ENCODE data around the gene RPS14. TPM values are rescaled to one million over a fixed set of nuclear protein-coding genes. Genes with fewer than 3 reads are reported as not detected.

The RPS14 gene
- total and polyA plus RNA-seq, 9 of the 15 experiments (the other 6 are each of a cell fraction or from before 2014, with no cell fraction given), result 1,824 to 5,983 (median 3,017) TPM

DNA sequence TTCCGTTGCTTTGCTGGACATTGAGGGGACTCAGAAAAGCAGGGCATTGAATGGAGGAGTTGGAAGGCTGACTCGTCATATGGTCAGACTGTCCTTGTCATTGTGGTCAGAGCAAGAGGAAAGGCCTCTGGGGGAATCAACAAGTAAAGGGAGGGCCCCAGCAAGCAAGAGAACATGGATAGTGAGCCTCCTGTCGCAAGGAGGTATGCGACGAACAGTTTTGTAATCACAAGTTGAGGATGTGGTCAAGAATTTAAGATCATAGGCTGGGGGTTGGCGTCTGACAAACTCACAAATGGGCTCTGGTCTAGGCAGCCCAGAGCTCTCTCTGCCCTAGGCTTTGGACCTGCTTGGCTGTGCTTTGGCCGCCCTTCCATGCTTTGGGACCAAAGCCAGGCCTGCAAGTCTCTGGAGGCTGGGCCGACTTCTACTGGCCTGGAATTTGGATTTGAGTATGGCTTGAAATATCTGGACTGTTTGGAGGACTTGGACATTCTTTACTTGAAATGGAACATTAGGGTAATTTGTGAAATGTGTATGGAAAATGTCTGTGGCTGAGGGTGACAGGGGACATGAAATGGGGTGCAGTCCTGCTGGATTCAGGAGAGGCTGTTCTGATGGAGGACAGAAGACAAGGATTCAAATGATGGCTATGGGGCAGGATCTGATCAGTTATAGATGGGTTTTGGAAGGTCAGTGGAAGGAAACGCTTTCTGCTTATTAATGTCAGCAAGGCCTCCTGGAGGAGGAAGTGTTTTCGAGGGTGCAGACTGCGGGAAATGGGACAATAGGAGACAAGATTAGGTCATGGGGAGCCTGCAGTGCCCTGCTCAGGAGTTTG is 39.2 kb upstream of the RPS14 start:
- peak overlapping the region; percentile 87 for H3K27ac ChIP-seq (ENCODE audit: extremely low read depth, low read depth, low read length)
- 0 out of 2 replicates have a peak, but pooled peaks have one; percentile 3 for TF ChIP-seq TAL1 (IDR thresholded peaks at IDR 0.05)
- TF ChIP-seq TBP (optimal IDR thresholded peaks at IDR 0.05; ENCODE audit: low read depth, low read length), result peak; percentile 8
- TF ChIP-seq EZH2 (IDR thresholded peaks at IDR 0.05; ENCODE audit: borderline replicate concordance, low read depth, low read length), result no peak
- TF ChIP-seq ZNF717 (CRISPR knock-in tag; IDR thresholded peaks at IDR 0.05), result no peak
- TF ChIP-seq, protein P1, sequence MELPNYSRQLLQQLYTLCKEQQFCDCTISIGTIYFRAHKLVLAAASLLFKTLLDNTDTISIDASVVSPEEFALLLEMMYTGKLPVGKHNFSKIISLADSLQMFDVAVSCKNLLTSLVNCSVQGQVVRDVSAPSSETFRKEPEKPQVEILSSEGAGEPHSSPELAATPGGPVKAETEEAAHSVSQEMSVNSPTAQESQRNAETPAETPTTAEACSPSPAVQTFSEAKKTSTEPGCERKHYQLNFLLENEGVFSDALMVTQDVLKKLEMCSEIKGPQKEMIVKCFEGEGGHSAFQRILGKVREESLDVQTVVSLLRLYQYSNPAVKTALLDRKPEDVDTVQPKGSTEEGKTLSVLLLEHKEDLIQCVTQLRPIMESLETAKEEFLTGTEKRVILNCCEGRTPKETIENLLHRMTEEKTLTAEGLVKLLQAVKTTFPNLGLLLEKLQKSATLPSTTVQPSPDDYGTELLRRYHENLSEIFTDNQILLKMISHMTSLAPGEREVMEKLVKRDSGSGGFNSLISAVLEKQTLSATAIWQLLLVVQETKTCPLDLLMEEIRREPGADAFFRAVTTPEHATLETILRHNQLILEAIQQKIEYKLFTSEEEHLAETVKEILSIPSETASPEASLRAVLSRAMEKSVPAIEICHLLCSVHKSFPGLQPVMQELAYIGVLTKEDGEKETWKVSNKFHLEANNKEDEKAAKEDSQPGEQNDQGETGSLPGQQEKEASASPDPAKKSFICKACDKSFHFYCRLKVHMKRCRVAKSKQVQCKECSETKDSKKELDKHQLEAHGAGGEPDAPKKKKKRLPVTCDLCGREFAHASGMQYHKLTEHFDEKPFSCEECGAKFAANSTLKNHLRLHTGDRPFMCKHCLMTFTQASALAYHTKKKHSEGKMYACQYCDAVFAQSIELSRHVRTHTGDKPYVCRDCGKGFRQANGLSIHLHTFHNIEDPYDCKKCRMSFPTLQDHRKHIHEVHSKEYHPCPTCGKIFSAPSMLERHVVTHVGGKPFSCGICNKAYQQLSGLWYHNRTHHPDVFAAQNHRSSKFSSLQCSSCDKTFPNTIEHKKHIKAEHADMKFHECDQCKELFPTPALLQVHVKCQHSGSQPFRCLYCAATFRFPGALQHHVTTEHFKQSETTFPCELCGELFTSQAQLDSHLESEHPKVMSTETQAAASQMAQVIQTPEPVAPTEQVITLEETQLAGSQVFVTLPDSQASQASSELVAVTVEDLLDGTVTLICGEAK (IDR thresholded peaks at IDR 0.05), result no peak
- TF ChIP-seq, protein P1 (CRISPR knock-in tag; IDR thresholded peaks at IDR 0.05), result no peak
- TF ChIP-seq TFAP4 (CRISPR knock-in tag; IDR thresholded peaks at IDR 0.05; ENCODE audit: borderline replicate concordance), result peak; percentile 44; the same call in 1 of the 2 replicates
- TF ChIP-seq MAX (CRISPR knock-in tag; IDR thresholded peaks at IDR 0.05), result peak; percentile 46; the same call in 1 of the 2 replicates
- peak; percentile 53; the same call in 1 of the 2 replicates for TF ChIP-seq SMAD4 (CRISPR knock-in tag; conservative IDR thresholded peaks at IDR 0.05)
- TF ChIP-seq SMARCB1 (IDR thresholded peaks at IDR 0.05; ENCODE audit: insufficient read length, low read depth), result no peak

More for the DNA sequence above, 39.2 kb upstream of the RPS14 start:
- Histone ChIP-seq H3K4me2 (ENCODE audit: insufficient read depth, low read length) (peak overlapping the region; percentile 78), H3K4me3 (no peak overlapping the region; the same call in 1 of the 2 replicates), H3K9ac (ENCODE audit: insufficient read depth in 1 of 2, low read depth in 2 of 2, low read length in 2 of 2) (peak overlapping the region; percentile 77 to 78), H2AFZ (ENCODE audit: low read depth, low read length) (no peak overlapping the region; the same call in 1 of the 2 replicates), H3K9me1 (ENCODE audit: control insufficient read depth, insufficient read depth, low read length) (no peaks in the 10 kb centered on the region), H3K79me2 (ENCODE audit: control insufficient read depth, insufficient read depth, low read length) (peaks cover 64% of the 10 kb centered on the region), H3K36me3 (ENCODE audit: control insufficient read depth, insufficient read depth, low read length) (peaks cover 21% of the 10 kb centered on the region; the same call in 2 of the 3 replicates), H3K4me1 (replicated peaks in 1 of 2; ENCODE audit: control insufficient read depth in 2 of 2, insufficient read depth in 2 of 2, low read length in 2 of 2) (peaks cover 43 to 59% of the 10 kb centered on the region in 2 experiments), H4K20me1 (replicated peaks; ENCODE audit: control insufficient read depth, insufficient read depth, low read length) (peaks cover 3% of the 10 kb centered on the region; the same call in 1 of the 2 replicates), H3K27me3 (ENCODE audit: control insufficient read depth in 2 of 2, insufficient read depth in 2 of 2, low read length in 2 of 2) (no peaks in the 10 kb centered on the region), H3K9me3 (replicated peaks; ENCODE audit: control insufficient read depth, insufficient read depth, low read depth, low read length) (no peaks in the 10 kb centered on the region)
- whole genome bisulfite sequencing (ENCODE audit: insufficient coverage, low coverage, missing lambda C conversion rate), result 28% methylated on average over 11 of the region's 11 CpGs
- ChIA-PET CTCF (ENCODE audit: low intra/inter-chr PET ratio) (interaction anchor here (1.0 kb wide), 1 partner anchor 39 kb away, joined by 3 read pairs; no protein-coding TSS in a partner anchor), POLR2A (interaction anchor here (0.6 to 5.0 kb wide), 3 partner anchors 12 to 687 kb away, joined by 3 to 57 read pairs (median 4); no protein-coding TSS in a partner anchor)
- in situ Hi-C loops (cut with MboI) (no loop called here), intact Hi-C loops (cut with micrococcal nuclease) (loop anchor here (2.0 to 10.0 kb wide), 4 partner anchors 28 to 596 kb away; partner anchors contain the start of gene TNIP1)
- DNase-seq (ENCODE audit: extremely low read depth in 1 of 4, low spot score in 3 of 4), result peak; percentile 33 to 79 (median 57)
- BruUV-seq (replicated peaks), result TSS peak; percentile 38
- peak; percentile 88 for FAIRE-seq
- peak; percentile 72 for ATAC-seq
